ENCODE results near the gene RNGTT. TPM values are rescaled to one million over a fixed set of nuclear protein-coding genes. Genes with fewer than 3 reads are reported as not detected.

Gene RNGTT
- total RNA-seq, 4 donors from 2014 or later = 12.2 to 17.5 (median 14.6) TPM

DNA sequence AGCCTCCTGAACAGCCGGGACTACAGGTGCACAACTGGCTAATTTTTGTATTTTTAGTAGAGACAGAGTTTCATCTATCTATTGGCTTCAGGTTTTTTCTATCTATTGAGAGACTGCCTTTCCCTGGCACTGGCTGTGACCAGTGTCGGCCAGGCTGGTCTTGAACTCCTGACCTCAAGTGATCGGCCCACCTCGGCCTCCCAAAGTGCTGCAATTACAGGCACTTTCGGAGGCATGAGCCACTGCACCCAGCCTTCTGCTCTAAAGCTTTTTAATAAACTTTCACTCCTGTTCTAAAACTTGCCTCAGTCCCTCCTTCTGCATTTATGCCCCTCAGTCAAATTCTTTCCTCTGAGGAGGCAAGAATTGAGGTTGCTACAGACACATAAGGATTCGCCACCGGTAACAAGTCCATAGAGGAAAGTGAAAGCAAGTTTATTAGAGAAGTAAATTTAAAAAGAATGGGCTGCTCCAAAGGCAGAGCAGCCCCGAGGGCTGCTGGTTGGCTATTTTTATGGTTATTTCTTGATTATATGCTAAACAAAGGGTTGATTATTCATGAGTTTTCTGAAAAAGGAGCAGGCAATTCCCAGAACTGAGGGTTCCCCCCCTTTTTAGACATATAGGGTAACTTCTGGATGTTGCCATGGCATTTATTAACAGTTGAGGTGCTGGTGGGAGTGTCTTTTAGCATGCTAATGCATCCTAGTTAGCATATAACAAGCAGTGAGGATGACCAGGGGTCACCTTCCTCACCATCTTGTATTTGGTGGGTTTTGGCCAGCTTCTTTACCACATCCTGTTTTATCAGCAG, 44.8 kb upstream of the RNGTT start:
- TF ChIP-seq POLR2A (IDR thresholded peaks at IDR 0.05) = no peak
- TF ChIP-seq, protein P1, sequence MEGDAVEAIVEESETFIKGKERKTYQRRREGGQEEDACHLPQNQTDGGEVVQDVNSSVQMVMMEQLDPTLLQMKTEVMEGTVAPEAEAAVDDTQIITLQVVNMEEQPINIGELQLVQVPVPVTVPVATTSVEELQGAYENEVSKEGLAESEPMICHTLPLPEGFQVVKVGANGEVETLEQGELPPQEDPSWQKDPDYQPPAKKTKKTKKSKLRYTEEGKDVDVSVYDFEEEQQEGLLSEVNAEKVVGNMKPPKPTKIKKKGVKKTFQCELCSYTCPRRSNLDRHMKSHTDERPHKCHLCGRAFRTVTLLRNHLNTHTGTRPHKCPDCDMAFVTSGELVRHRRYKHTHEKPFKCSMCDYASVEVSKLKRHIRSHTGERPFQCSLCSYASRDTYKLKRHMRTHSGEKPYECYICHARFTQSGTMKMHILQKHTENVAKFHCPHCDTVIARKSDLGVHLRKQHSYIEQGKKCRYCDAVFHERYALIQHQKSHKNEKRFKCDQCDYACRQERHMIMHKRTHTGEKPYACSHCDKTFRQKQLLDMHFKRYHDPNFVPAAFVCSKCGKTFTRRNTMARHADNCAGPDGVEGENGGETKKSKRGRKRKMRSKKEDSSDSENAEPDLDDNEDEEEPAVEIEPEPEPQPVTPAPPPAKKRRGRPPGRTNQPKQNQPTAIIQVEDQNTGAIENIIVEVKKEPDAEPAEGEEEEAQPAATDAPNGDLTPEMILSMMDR (IDR thresholded peaks at IDR 0.05) = no peak
- no peak for TF ChIP-seq EP300 (IDR thresholded peaks at IDR 0.05)
- TF ChIP-seq POLR2AphosphoS5 (IDR thresholded peaks at IDR 0.05) = no peak
- H3K4me3 ChIP-seq = no peak overlapping the region
- peaks cover 0 to 14% (median 0%) of the 10 kb centered on the region in 3 donors for H3K4me1 ChIP-seq
- H3K36me3 ChIP-seq = no peaks in the 10 kb centered on the region
- ATAC-seq = no peak
- H3K9me3 ChIP-seq = no peaks in the 10 kb centered on the region
- H3K27ac ChIP-seq = peak overlapping the region in 1 of 4 donors; percentile 22
- H3K27me3 ChIP-seq = no peaks in the 10 kb centered on the region
- WGBS, 2 donors (ENCODE audit: low coverage in 1 of 2) = 69 to 75% methylated on average over 2 to 5 of the region's 8 CpGs

DNA sequence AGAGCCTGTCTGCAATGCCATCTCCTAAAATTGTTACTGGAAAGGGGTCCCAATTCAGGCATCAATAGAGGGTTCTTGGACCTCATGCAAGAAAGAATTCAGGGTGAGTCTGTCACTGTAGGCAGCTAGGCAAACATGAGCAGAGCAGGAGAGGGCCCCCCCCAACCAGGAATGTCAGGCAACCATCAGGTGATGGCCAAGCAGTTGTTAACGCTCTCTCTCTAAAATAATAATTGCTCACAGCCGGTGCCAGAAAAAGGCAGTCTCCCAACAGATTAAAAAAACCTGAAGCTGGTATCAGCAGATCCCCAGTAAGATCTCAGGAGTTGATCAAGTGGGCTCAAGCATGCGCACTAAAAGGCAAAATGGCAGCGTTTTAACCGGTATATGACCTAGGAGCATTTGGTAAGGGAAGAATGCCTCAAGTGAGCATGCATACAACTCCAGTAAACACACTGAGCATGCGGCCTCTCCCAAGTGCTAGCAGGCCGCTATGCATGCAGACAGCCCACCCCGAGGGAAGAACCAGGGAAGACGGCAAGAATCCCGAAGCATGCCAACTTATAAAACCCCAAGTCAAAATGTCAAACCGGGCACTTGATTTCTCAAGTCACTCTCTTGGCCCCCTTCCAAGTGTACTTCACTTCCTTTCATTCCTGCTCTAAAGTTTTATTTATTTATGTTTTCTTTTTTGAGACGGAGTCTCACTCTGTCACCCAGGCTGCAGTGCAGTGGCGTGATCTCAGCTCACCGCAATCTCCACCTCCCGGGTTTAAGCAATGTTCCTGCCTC, 44.0 kb upstream of the RNGTT start:
- no peak for ATAC-seq
- Histone ChIP-seq H3K4me3 (no peak overlapping the region), H3K9me3 (no peaks in the 10 kb centered on the region), H3K27ac (no peak overlapping the region), H3K4me1 (peaks cover 0 to 14% (median 0%) of the 10 kb centered on the region in 3 donors), H3K27me3 (no peaks in the 10 kb centered on the region), H3K36me3 (no peaks in the 10 kb centered on the region)
- 63 to 75% methylated on average over 2 to 14 of the region's 15 CpGs for WGBS, 2 donors (ENCODE audit: low coverage in 1 of 2)
- TF ChIP-seq POLR2A (IDR thresholded peaks at IDR 0.05) = no peak

DNA sequence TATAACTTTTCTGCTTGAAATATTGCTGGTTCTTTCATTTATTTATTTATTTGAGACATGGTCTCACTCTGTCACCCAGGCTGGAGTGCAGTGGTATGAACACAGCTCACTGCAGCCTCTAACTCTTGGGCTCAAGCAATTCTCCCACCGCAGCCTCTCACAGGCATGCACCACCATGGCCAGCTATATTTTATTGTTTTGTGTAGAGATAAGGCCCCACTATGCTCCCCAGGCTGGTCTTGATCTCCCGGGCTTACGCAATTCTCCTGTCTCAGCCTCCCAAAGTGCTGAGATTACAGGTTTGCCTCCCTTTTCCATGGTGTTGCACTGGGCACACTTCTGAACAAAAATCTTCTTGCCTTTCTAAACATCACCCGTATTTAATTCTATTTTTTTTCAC, 39.1 kb upstream of the RNGTT start:
- Histone ChIP-seq H3K27ac (no peak overlapping the region), H3K36me3 (no peaks in the 10 kb centered on the region), H3K9me3 (no peaks in the 10 kb centered on the region), H3K4me1 (peaks cover 0 to 5% (median 0%) of the 10 kb centered on the region in 3 donors), H3K27me3 (no peaks in the 10 kb centered on the region), H3K4me3 (no peak overlapping the region)
- WGBS, 2 donors (ENCODE audit: low coverage in 1 of 2) = 91 to 98% methylated on average over 4 of the region's 4 CpGs
- TF ChIP-seq EP300 (IDR thresholded peaks at IDR 0.05) = no peak
- TF ChIP-seq, protein P1 (IDR thresholded peaks at IDR 0.05) = no peak
- no peak for TF ChIP-seq POLR2AphosphoS5 (IDR thresholded peaks at IDR 0.05)
- TF ChIP-seq POLR2A (IDR thresholded peaks at IDR 0.05) = no peak
- ATAC-seq = no peak

DNA sequence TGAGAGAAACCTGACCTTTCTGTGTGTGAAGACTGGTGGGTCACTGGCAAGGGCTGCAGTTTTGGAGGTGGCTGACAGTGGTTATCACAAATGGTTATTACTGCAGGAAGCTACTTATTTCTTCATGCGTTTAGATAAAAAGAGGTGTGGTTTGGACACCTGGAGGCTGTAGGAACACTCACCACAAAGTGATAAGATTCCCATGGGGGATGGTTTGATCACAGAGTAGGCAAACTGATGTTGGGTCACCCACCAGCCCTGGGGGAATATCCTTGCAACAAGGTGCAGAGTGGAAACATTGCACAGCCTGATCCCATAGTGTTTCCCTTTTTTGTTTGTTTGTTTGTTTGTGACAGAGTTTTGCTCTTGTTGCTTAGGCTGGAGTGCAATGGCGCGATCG, 33.9 kb upstream of the RNGTT start:
- Histone ChIP-seq H3K9me3 (no peaks in the 10 kb centered on the region), H3K36me3 (no peaks in the 10 kb centered on the region), H3K4me1 (no peaks in the 10 kb centered on the region), H3K4me3 (no peak overlapping the region), H3K27ac (no peak overlapping the region), H3K27me3 (no peaks in the 10 kb centered on the region)
- WGBS, 2 donors (ENCODE audit: low coverage in 1 of 2) = 79 to 100% methylated on average over 1 to 2 of the region's 4 CpGs
- TF ChIP-seq, protein P1 (IDR thresholded peaks at IDR 0.05) = no peak
- no peak for TF ChIP-seq POLR2AphosphoS5 (IDR thresholded peaks at IDR 0.05)
- no peak for TF ChIP-seq POLR2A (IDR thresholded peaks at IDR 0.05)
- TF ChIP-seq EP300 (IDR thresholded peaks at IDR 0.05) = no peak
- ATAC-seq = no peak

DNA sequence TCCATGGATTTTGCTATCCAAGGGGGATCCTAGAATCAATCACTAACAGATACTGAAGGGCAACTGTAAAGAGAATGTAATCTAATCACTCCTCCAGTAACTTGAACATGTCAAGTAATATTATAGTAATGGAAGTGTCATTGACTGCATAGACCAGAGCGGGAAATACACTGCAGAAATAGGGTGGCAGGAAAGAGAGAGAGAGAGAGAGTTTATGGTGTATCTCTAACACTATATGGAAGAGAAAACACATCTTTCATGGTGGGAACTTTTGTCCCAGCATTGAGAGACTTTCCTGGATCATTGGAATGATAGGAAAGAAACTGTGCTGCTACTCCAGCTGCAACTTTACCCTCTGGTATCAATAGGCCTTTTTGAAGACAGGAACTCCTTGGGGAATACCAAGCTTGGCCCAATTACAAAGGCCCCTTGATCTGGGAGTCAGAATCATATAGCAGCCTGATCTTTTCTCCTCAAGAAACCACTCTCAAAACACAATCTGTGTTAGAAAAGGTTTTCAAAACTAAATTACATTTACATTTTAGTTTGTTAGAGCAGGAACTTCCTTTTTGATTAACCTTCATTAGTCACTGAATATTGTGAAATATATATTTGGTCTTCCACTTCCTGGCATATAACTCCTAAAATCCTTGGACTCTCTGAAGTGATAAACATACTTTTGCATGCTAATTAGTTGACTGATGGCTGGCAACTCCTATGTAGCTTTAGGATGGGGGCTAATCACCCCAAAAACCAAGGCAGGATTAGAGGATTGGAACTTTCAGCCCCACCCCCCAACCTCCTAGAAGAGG, 29.5 kb upstream of the RNGTT start:
- Histone ChIP-seq H3K27ac (no peak overlapping the region), H3K9me3 (no peaks in the 10 kb centered on the region), H3K36me3 (no peaks in the 10 kb centered on the region), H3K4me3 (no peak overlapping the region), H3K4me1 (no peaks in the 10 kb centered on the region), H3K27me3 (no peaks in the 10 kb centered on the region)
- ATAC-seq = no peak
- WGBS, 2 donors (ENCODE audit: low coverage in 1 of 2) = 83 to 88% methylated on average over 1 of the region's 1 CpG
- no peak for TF ChIP-seq EP300 (IDR thresholded peaks at IDR 0.05)
- no peak for TF ChIP-seq POLR2A (IDR thresholded peaks at IDR 0.05)
- TF ChIP-seq, protein P1 (IDR thresholded peaks at IDR 0.05) = no peak
- no peak for TF ChIP-seq POLR2AphosphoS5 (IDR thresholded peaks at IDR 0.05)
